ENCODE measurements around the gene PCBP1. TPM values are rescaled to one million over a fixed set of nuclear protein-coding genes. Genes with fewer than 3 reads are reported as not detected.
A peak's percentile ranks its signal among the peaks of the same experiment; 100 is the strongest.

PCBP1 gene
- total and polyA plus RNA-seq, 2 experiments from 2014 or later, result 212 to 393 TPM

DNA sequence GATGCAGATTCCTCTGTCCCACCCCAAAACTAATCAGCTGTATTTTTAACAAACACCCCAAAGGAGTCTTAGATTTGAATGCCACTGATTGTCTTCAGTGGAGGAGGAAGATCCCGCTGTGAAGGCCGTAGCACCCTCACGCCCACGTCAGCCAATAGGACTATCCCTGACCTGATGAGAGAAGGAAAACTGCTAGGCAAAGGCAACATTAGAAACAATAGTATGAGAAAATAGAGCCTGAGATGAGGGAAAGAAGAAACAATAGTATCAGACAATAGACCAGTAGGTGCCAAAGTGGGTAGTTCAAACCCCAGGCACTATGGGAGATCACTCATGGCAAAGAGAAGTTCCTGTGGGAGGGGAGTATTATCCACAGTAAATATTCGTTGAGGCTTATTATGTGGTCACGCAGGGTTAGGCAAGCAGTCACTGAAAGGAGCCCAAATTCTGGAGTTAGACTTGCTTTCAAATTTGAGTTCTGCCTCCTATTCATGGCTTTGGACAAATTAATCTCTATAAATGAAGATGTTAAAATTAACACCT is 2.8 kb downstream of the PCBP1 start:
- Mint-ChIP-seq H3K4me3 (peak overlapping the region; percentile 97), H3K4me1 (peaks cover 21% of the 10 kb centered on the region), H3K27me3 (ENCODE audit: insufficient read depth, low read depth, poor library complexity) (peaks cover 43% of the 10 kb centered on the region), H3K27ac (peak overlapping the region; percentile 2; the same call in 1 of the 2 replicates), H3K36me3 (ENCODE audit: low read depth) (peaks cover 28% of the 10 kb centered on the region), H3K9me3 (peaks cover 11% of the 10 kb centered on the region)
- Histone ChIP-seq H3K27ac (ENCODE audit: low read depth) (peak overlapping the region; percentile 100), H3K79me2 (replicated peaks; ENCODE audit: insufficient read depth) (peaks cover 19% of the 10 kb centered on the region), H3K9me2 (ENCODE audit: insufficient read depth) (no peaks in the 10 kb centered on the region), H4K20me1 (replicated peaks; ENCODE audit: insufficient read depth) (0 out of 2 replicates have a peak, but pooled peaks cover 5% of the 10 kb centered on the region), H3K4me3 (peak overlapping the region; percentile 85), H3F3A (replicated peaks; ENCODE audit: low read depth) (peaks cover 32% of the 10 kb centered on the region), H3K4me2 (peak overlapping the region; percentile 93), H3K36me3 (ENCODE audit: insufficient read depth) (peaks cover 6% of the 10 kb centered on the region; the same call in 1 of the 2 replicates), H2AFZ (no peak overlapping the region), H3K4me1 (ENCODE audit: insufficient read depth) (peaks cover 6% of the 10 kb centered on the region), H3K27me3 (ENCODE audit: insufficient read depth) (no peaks in the 10 kb centered on the region)
- ATAC-seq (peak; percentile 8), DNase-seq (ENCODE audit: low spot score) (peak; percentile 45)
- TF ChIP-seq CREB1 (CRISPR knock-in tag; IDR thresholded peaks at IDR 0.05; ENCODE audit: low read depth) (0 out of 2 replicates have a peak, but pooled peaks have one; percentile 31), NANOG (IDR thresholded peaks at IDR 0.05; ENCODE audit: borderline replicate concordance) (no peak)

DNA sequence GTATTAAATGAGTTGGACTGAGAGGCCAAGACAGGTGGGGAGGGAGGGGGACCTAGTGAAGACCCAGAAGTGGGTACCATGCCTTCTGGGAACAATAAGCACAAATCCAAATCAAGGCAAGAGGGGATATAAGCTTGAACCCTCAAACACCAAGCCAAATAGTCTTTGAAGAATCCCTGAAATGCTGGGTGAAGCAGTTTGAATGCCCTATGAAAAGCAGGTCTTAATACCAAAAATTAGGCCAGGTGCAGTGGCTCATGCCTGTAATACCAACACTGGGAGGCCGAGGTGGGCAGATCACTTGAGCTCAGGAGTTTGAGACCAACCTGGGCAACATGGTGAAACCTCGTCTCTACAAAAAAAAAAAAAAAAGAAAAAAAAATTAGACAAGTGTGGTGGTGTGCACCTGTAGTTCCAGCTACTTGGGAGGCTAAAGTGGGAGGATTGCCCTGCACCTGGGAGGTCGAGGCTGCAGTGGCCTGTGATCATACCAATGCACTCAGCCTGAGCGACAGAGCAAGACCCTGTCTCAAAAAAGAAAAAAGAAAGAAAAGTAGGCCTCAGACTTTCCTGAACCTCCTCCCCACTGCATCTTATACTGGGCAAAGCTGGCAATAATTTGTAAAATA is 3.5 kb downstream of the PCBP1 start:
- H3K4me2 ChIP-seq, result no peak overlapping the region
- DNase-seq (ENCODE audit: low spot score) (no peak), ATAC-seq (no peak)
- H3K4me1 ChIP-seq (ENCODE audit: insufficient read depth), result peaks cover 6% of the 10 kb centered on the region
- Mint-ChIP-seq H3K9me3 (peaks cover 11% of the 10 kb centered on the region), H3K36me3 (ENCODE audit: low read depth) (peaks cover 28% of the 10 kb centered on the region), H3K27ac (no peak overlapping the region), H3K4me1 (peaks cover 13% of the 10 kb centered on the region), H3K4me3 (no peak overlapping the region; the same call in 2 of the 3 replicates), H3K27me3 (ENCODE audit: insufficient read depth, low read depth, poor library complexity) (peaks cover 38% of the 10 kb centered on the region)
- H3F3A ChIP-seq (replicated peaks; ENCODE audit: low read depth), result peaks cover 32% of the 10 kb centered on the region
- no peak overlapping the region for H2AFZ ChIP-seq
- H3K9me2 ChIP-seq (ENCODE audit: insufficient read depth), result no peaks in the 10 kb centered on the region
- H4K20me1 ChIP-seq (replicated peaks; ENCODE audit: insufficient read depth), result 0 out of 2 replicates have a peak, but pooled peaks cover 5% of the 10 kb centered on the region
- no peak for TF ChIP-seq EZH2 (IDR thresholded peaks at IDR 0.05; ENCODE audit: low read depth, unreplicated experiment)
- no peak for TF ChIP-seq EZH2phosphoT487 (IDR thresholded peaks at IDR 0.05; ENCODE audit: unreplicated experiment)
- TF ChIP-seq NANOG (IDR thresholded peaks at IDR 0.05; ENCODE audit: borderline replicate concordance), result no peak
- no peak for TF ChIP-seq JUNB (IDR thresholded peaks at IDR 0.05; ENCODE audit: unreplicated experiment)
- TF ChIP-seq, protein P1, sequence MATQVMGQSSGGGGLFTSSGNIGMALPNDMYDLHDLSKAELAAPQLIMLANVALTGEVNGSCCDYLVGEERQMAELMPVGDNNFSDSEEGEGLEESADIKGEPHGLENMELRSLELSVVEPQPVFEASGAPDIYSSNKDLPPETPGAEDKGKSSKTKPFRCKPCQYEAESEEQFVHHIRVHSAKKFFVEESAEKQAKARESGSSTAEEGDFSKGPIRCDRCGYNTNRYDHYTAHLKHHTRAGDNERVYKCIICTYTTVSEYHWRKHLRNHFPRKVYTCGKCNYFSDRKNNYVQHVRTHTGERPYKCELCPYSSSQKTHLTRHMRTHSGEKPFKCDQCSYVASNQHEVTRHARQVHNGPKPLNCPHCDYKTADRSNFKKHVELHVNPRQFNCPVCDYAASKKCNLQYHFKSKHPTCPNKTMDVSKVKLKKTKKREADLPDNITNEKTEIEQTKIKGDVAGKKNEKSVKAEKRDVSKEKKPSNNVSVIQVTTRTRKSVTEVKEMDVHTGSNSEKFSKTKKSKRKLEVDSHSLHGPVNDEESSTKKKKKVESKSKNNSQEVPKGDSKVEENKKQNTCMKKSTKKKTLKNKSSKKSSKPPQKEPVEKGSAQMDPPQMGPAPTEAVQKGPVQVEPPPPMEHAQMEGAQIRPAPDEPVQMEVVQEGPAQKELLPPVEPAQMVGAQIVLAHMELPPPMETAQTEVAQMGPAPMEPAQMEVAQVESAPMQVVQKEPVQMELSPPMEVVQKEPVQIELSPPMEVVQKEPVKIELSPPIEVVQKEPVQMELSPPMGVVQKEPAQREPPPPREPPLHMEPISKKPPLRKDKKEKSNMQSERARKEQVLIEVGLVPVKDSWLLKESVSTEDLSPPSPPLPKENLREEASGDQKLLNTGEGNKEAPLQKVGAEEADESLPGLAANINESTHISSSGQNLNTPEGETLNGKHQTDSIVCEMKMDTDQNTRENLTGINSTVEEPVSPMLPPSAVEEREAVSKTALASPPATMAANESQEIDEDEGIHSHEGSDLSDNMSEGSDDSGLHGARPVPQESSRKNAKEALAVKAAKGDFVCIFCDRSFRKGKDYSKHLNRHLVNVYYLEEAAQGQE (IDR thresholded peaks at IDR 0.05; ENCODE audit: unreplicated experiment), result no peak
- TF ChIP-seq CREB1 (CRISPR knock-in tag; IDR thresholded peaks at IDR 0.05; ENCODE audit: low read depth), result no peak
- H3K27ac ChIP-seq (ENCODE audit: low read depth), result peak overlapping the region; percentile 100
- peaks cover 6% of the 10 kb centered on the region; the same call in 1 of the 2 replicates for H3K36me3 ChIP-seq (ENCODE audit: insufficient read depth)
- H3K27me3 ChIP-seq (ENCODE audit: insufficient read depth), result no peaks in the 10 kb centered on the region
- no peak overlapping the region for H3K4me3 ChIP-seq
- peaks cover 19% of the 10 kb centered on the region for H3K79me2 ChIP-seq (replicated peaks; ENCODE audit: insufficient read depth)
